Neural progenitor cell (in vitro differentiated cells): ENCODE results near the gene CEP83. TPM values are rescaled to one million over a fixed set of nuclear protein-coding genes. Genes with fewer than 3 reads are reported as not detected.

Experiments
- DNase-seq: peaks from one replicate; pipeline ENCODE4 v3.0.0-alpha.2; 2016; ENCODE audit warnings: low spot score
- H2AFZ ChIP-seq: fragments of 200-600 bp; sonication (generic); replicated peaks from 2 replicates; pipeline ENCODE4 v1.6.1; 2016; ENCODE audit warnings: antibody characterized with exemption
- H3F3A ChIP-seq: fragments of 200-600 bp; sonication (generic); 2 replicates; pipeline ENCODE4 v1.6.1; 2016; ENCODE audit warnings: antibody characterized with exemption, low read depth
- H3K27ac ChIP-seq: fragments of 200-600 bp; sonication (generic); 2 replicates; pipeline ENCODE4 v1.5.1; 2016; ENCODE audit warnings: mild to moderate bottlenecking
- H3K27me3 ChIP-seq: fragments of 200-600 bp; sonication (generic); 2 replicates; pipeline ENCODE4 v1.6.1; 2016; ENCODE audit warnings: mild to moderate bottlenecking, moderate library complexity
- H3K36me3 ChIP-seq: fragments of 200-600 bp; sonication (generic); 2 replicates; pipeline ENCODE4 v1.5.1; 2016
- H3K4me1 ChIP-seq: fragments of 200-600 bp; sonication (generic); 2 replicates; pipeline ENCODE4 v1.6.1; 2016; ENCODE audit warnings: mixed run types
- H3K4me2 ChIP-seq: fragments of 200-600 bp; sonication (generic); 2 replicates; pipeline ENCODE4 v1.6.1; 2016
- H3K4me3 ChIP-seq: fragments of 200-600 bp; sonication (generic); 2 replicates; pipeline ENCODE4 v1.5.1; 2016
- H3K79me2 ChIP-seq: fragments of 200-600 bp; sonication (generic); 2 replicates; pipeline ENCODE4 v1.6.1; 2016; ENCODE audit warnings: low read depth
- H3K9ac ChIP-seq: fragments of 200-600 bp; sonication (generic); 2 replicates; pipeline ENCODE4 v1.6.1; 2016
- H3K9me3 ChIP-seq: fragments of 200-600 bp; sonication (generic); 2 replicates; pipeline ENCODE4 v1.5.1; 2016; ENCODE audit warnings: low read depth
- H4K20me1 ChIP-seq: fragments of 200-600 bp; sonication (generic); 2 replicates; pipeline ENCODE4 v1.6.1; 2016; ENCODE audit warnings: low read depth
- H3K27ac Mint-ChIP-seq: 3 replicates; pipeline ENCODE4 v1.8.0; 2021; ENCODE audit warnings: mixed read lengths
- H3K27me3 Mint-ChIP-seq: 2 replicates; pipeline ENCODE4 v1.8.0; 2022; ENCODE audit warnings: low read depth, mild to moderate bottlenecking, inconsistent platforms, moderate library complexity, mixed read lengths; ENCODE audit not compliant: insufficient read depth
- H3K36me3 Mint-ChIP-seq: 3 replicates; pipeline ENCODE4 v1.8.0; 2021; ENCODE audit warnings: mixed read lengths
- H3K4me1 Mint-ChIP-seq: 3 replicates; pipeline ENCODE4 v1.8.0; 2021; ENCODE audit warnings: mixed read lengths
- H3K4me3 Mint-ChIP-seq: 3 replicates; pipeline ENCODE4 v1.8.0; 2021; ENCODE audit warnings: mild to moderate bottlenecking, moderate library complexity, mixed read lengths
- H3K9me3 Mint-ChIP-seq: 3 replicates; pipeline ENCODE4 v1.8.0; 2020; ENCODE audit warnings: mixed read lengths
- CTCF ChIP-seq: fragments of 200-600 bp; sonication (generic); IDR thresholded peaks from 2 replicates; pipeline ENCODE4 v1.5.1; 2017; ENCODE audit warnings: antibody characterized with exemption, mild to moderate bottlenecking
- EZH2 ChIP-seq: fragments of 200-600 bp; sonication (generic); IDR thresholded peaks from 2 replicates; pipeline ENCODE4 v1.6.1; 2017; ENCODE audit warnings: antibody characterized with exemption, mild to moderate bottlenecking, moderate library complexity
- EZH2phosphoT487 ChIP-seq: fragments of 200-600 bp; sonication (generic); IDR thresholded peaks from 2 replicates; pipeline ENCODE4 v1.6.1; 2017; ENCODE audit warnings: antibody characterized with exemption
- total RNA-seq: library from RNA; depleted of rRNA; stranded (reverse); fragments of >200 nt; gene quantifications from 2 replicates; pipeline ENCODE4 v1.2.3, GENCODE V29; 2015; ENCODE audit warnings: low replicate concordance

The CEP83 gene
- total RNA-seq, 1 donor from 2014 or later, result 60.4 TPM

- H3K4me3 ChIP-seq, result no peak overlapping the region
- peaks cover 33% of the 10 kb centered on the region for H3K4me1 ChIP-seq
- H3K4me2 ChIP-seq, result no peak overlapping the region
- no peak for DNase-seq
- no peaks in the 10 kb centered on the region for H3K9me3 ChIP-seq
- H3K36me3 ChIP-seq, result no peaks in the 10 kb centered on the region
- Mint-ChIP-seq H3K9me3 (no peaks in the 10 kb centered on the region), H3K4me1 (peaks cover 21% of the 10 kb centered on the region), H3K36me3 (peaks cover 40% of the 10 kb centered on the region), H3K4me3 (no peak overlapping the region), H3K27ac (peak overlapping the region; percentile 41), H3K27me3 (peaks cover 6% of the 10 kb centered on the region)
- TF ChIP-seq EZH2phosphoT487 (no peak), EZH2 (no peak), CTCF (no peak)
- H3K79me2 ChIP-seq, result no peaks in the 10 kb centered on the region
- peaks cover 8% of the 10 kb centered on the region for H3F3A ChIP-seq
- no peaks in the 10 kb centered on the region for H3K27me3 ChIP-seq
- no peaks in the 10 kb centered on the region for H4K20me1 ChIP-seq
- H2AFZ ChIP-seq, result no peak overlapping the region
- H3K9ac ChIP-seq, result no peak overlapping the region
- no peak overlapping the region for H3K27ac ChIP-seq
Measured at GRCh38 chr12:94284859-94285258, 174.8 kb downstream of the CEP83 start.

GRCh38 chr12:94284046-94284445 is 175.6 kb downstream of the CEP83 start:
- H3K27ac Mint-ChIP-seq, result no peak overlapping the region
- H3K27me3 ChIP-seq, result no peaks in the 10 kb centered on the region
- H3K36me3 ChIP-seq, result no peaks in the 10 kb centered on the region
- no peaks in the 10 kb centered on the region for H3K79me2 ChIP-seq
- no peak overlapping the region for H3K9ac ChIP-seq
- peaks cover 6% of the 10 kb centered on the region for H3K27me3 Mint-ChIP-seq
- no peaks in the 10 kb centered on the region for H3K9me3 ChIP-seq
- no peak for DNase-seq
- peaks cover 13% of the 10 kb centered on the region for H3K4me1 Mint-ChIP-seq
- H3K4me2 ChIP-seq, result no peak overlapping the region
- H3K4me3 Mint-ChIP-seq, result no peak overlapping the region
- H3K4me1 ChIP-seq, result peaks cover 25% of the 10 kb centered on the region
- no peaks in the 10 kb centered on the region for H4K20me1 ChIP-seq
- no peaks in the 10 kb centered on the region for H3K9me3 Mint-ChIP-seq
- H3K27ac ChIP-seq, result no peak overlapping the region
- no peak overlapping the region for H2AFZ ChIP-seq
- H3K4me3 ChIP-seq, result no peak overlapping the region
- H3K36me3 Mint-ChIP-seq, result peaks cover 39% of the 10 kb centered on the region
- TF ChIP-seq EZH2phosphoT487 (no peak), CTCF (no peak), EZH2 (no peak)
- H3F3A ChIP-seq, result peaks cover 8% of the 10 kb centered on the region

- Histone ChIP-seq H3K4me2 (no peak overlapping the region), H3F3A (peaks cover 8% of the 10 kb centered on the region), H3K9me3 (no peaks in the 10 kb centered on the region), H3K9ac (no peak overlapping the region), H2AFZ (no peak overlapping the region), H3K36me3 (no peaks in the 10 kb centered on the region), H3K4me1 (peaks cover 18% of the 10 kb centered on the region), H3K27ac (no peak overlapping the region), H3K27me3 (no peaks in the 10 kb centered on the region), H3K79me2 (no peaks in the 10 kb centered on the region), H4K20me1 (no peaks in the 10 kb centered on the region), H3K4me3 (no peak overlapping the region)
- Mint-ChIP-seq H3K36me3 (peaks cover 35% of the 10 kb centered on the region), H3K4me1 (peaks cover 5% of the 10 kb centered on the region), H3K27ac (no peak overlapping the region), H3K9me3 (no peaks in the 10 kb centered on the region), H3K27me3 (peaks cover 6% of the 10 kb centered on the region), H3K4me3 (no peak overlapping the region)
- DNase-seq, result no peak
- TF ChIP-seq EZH2 (no peak), EZH2phosphoT487 (no peak), CTCF (no peak)
Measured at GRCh38 chr12:94282675-94283074, 177.0 kb downstream of the CEP83 start.

- no peak overlapping the region for H3K27ac ChIP-seq
- no peaks in the 10 kb centered on the region for H3K27me3 ChIP-seq
- H4K20me1 ChIP-seq, result no peaks in the 10 kb centered on the region
- no peaks in the 10 kb centered on the region for H3F3A ChIP-seq
- no peak overlapping the region for H3K9ac ChIP-seq
- Mint-ChIP-seq H3K36me3 (peaks cover 29% of the 10 kb centered on the region), H3K27ac (no peak overlapping the region), H3K27me3 (peaks cover 6% of the 10 kb centered on the region), H3K4me3 (no peak overlapping the region), H3K9me3 (no peaks in the 10 kb centered on the region), H3K4me1 (peaks cover 6% of the 10 kb centered on the region)
- TF ChIP-seq CTCF (no peak), EZH2phosphoT487 (no peak), EZH2 (no peak)
- H3K4me3 ChIP-seq, result no peak overlapping the region
- H3K4me2 ChIP-seq, result no peak overlapping the region
- no peaks in the 10 kb centered on the region for H3K9me3 ChIP-seq
- H3K4me1 ChIP-seq, result peaks cover 11% of the 10 kb centered on the region
- no peak for DNase-seq
- no peak overlapping the region for H2AFZ ChIP-seq
- no peaks in the 10 kb centered on the region for H3K36me3 ChIP-seq
- no peaks in the 10 kb centered on the region for H3K79me2 ChIP-seq
Measured at GRCh38 chr12:94280063-94280462, 179.6 kb downstream of the CEP83 start.
